GM19035 (cell line): ENCODE data around the gene ABCA1.
"Not testable (repeated sequence)": the region's sequence is repeated elsewhere in the genome, so short reads cannot be mapped to it uniquely, and the experiment has no call there.

Experiments used
- ATAC-seq: cut with Tn5 transposase; IDR thresholded peaks from one replicate; pipeline ENCODE4 v1.9.1; 2021; ENCODE audit not compliant: unreplicated experiment

ABCA1 gene

GRCh38 chr9:104905153-104905901 is 22.6 kb downstream of the ABCA1 start:
- ATAC-seq: no peak

GRCh38 chr9:104903609-104904008 is 24.3 kb downstream of the ABCA1 start:
- no peak for ATAC-seq

DNA sequence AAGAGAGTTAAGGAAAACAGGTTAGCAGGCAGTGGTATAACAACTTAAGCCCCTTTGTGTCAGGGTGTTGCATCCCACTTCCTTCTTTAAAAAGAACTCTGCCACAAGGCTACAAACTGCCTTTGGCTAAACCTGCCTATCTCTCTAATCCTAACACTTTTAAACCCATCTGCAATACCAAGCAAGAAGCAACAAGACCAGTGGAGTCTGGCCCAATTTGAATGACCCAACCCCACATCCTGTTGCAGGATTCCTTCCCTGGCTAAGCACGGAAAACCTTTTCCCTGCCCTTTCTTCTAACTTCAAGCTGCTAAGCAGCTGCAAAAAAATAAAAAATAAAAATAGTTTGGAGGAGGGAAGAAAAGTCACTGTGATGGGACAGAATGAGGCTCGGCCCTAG is 27.1 kb downstream of the ABCA1 start:
- ATAC-seq: no peak

DNA sequence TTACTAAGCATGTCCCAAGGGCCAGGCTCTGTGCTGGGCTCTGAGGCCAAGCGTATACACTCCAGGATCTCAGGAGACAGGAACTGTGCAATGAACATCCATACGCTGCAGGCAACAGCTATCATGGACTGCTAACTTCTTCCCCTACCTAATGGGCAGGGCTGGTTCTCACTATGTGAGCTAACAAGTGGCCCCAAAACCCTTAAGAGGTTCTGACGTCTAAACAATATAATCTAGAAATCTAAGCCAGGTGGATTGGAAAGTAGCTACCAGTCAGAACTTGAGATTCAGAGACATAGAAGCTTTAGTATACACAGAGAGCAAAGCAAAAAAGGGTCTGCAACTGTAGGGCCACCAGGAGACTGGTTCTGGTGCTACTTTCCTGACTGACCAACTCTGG is 27.6 kb downstream of the ABCA1 start:
- no peak for ATAC-seq

DNA sequence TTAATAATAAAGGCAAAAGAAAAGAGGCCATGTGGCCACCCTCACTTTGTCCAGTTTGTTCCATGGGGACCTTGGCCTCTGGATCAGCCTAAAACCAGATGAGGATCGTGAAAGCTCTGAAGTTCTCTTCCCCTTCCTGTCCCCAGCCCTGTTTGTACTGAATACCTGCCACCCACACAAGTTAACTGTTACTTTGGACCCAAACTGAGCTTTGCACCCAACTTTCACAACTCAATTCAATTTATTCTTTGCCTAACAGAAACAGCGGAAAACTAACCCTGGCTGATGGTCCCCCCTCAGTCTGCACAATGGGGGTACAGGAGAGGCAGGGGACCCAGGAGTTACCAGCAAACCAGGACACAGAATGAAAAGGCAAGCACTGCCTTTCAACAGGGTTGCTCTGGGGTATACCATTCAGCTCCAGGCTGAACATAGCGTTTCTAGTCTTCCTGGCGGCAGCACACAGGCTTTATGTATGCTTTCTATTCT is 28.2 kb downstream of the ABCA1 start:
- no peak for ATAC-seq

DNA sequence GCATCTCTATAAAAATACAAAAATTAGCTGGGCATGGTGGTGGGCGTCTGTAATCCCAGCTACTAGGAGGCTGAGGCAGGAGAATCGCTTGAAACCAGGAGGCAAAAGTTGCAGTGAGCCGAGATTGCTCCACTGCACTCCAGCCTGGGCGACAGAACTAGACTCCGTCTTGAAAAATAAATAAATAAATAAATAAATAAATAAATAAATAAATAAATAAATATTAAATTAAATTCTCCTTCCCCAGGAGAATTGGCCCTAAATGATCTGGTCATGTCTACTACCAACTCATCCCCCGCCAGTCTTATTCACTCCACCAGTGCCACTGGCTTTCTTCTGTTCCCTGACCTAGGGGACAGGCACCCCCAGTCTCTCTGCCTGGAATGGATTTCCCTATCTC is 29.6 kb downstream of the ABCA1 start:
- not testable (repeated sequence) for ATAC-seq

- no peak for ATAC-seq
These were observed 31.8 kb downstream of the ABCA1 start for GRCh38 chr9:104896131-104896530.

DNA sequence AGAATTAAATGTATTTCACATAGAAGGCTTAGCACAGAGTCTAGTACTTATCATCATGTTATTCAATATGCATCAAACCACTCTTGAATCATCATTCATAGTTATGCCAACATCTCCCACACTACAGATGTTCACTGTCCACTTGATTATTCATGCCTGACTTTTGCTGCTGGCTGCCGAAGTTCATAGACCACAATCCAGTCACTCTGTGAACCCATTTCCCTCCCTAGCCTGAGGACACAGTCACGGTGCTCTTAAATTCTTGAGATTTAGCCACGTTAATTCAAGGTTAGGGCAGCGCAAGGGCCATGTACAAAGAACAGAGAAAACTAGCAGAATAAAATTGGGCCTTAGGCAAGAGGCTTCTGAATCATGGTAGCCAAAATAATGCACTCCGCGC is 32.4 kb downstream of the ABCA1 start:
- no peak for ATAC-seq

DNA sequence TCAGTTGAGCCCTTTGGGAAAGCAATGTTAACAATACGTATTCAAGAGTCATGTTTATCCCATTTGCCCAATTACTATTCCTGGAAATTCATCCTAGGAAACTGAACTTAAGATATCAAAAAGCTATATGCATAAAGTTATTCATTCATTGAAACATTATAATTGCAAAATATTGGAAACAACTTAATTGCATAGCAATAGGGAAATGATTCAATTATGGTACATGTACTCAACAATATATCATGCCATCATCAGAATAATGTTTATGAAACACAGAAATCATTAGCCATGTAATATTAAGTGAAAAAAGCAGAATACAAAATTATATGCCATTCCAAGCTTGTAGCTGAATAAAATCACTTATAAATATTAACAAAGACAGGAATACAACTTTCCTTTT is 35.3 kb downstream of the ABCA1 start:
- no peak for ATAC-seq

GRCh38 chr9:104890433-104890770 is 37.6 kb downstream of the ABCA1 start:
- no peak for ATAC-seq

- no peak for ATAC-seq
These were observed 41.9 kb downstream of the ABCA1 start for GRCh38 chr9:104885818-104886709.

DNA sequence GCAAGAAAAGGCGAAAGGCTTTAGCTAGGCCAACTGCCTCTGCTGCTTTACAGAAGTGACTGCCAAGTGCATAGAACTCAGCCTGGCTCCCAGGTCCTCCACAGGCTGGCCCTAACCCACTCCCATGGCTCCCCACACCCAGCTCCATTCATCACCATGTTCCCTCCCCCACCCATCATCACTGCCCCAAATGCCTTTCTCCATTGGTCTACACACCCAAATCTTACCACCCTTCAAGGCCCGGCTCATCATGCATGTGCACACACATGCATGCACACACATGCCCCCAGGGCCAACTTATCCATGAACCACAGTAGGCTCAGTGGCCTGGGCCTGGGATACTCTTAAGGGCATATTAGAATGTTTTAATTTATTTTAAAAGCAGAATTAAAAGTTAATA is 44.8 kb downstream of the ABCA1 start:
- no peak for ATAC-seq

GRCh38 chr9:104882566-104882965 is 45.4 kb downstream of the ABCA1 start:
- no peak for ATAC-seq

DNA sequence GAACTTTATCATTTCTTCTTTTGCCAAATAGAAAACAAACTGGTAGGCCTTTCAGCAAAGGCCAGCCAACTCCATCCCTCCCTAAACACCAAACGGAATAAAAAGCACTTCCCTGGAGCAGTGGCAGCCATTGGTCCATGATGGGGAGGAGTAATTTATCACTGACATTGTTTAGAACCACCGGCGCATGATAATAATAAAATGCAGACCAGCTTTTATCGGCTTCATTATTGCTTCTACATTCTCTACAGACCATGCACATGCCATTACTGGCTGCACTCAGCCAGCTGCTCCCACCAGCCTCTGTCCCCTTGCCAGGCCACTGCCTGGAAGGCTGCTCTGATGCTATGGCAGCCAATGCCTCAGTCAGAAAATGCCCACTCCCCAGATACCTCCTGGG is 45.9 kb downstream of the ABCA1 start:
- ATAC-seq: no peak

GRCh38 chr9:104879555-104880309 is 48.2 kb downstream of the ABCA1 start:
- ATAC-seq: no peak

- ATAC-seq: no peak
These were observed 51.4 kb downstream of the ABCA1 start for GRCh38 chr9:104876587-104876986.

DNA sequence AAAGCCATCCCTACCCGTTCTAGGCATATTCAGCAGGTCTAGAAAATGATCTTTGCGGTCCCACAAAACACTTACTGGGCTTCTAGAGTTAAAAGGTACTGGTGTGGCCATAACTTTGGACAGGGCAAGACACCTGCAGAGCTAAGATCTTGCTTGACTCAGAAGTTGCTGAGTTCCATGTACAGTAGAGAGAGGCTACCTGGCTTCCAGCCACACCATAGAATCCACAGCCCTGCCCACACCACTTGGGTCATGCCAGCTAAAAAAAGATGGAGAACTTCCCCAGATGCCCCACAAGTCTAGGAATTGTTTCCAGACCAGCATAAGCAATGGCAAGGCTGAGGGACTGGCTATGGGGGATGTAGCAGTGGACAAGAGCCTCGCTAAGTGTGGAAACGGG is 52.1 kb downstream of the ABCA1 start:
- ATAC-seq: no peak

DNA sequence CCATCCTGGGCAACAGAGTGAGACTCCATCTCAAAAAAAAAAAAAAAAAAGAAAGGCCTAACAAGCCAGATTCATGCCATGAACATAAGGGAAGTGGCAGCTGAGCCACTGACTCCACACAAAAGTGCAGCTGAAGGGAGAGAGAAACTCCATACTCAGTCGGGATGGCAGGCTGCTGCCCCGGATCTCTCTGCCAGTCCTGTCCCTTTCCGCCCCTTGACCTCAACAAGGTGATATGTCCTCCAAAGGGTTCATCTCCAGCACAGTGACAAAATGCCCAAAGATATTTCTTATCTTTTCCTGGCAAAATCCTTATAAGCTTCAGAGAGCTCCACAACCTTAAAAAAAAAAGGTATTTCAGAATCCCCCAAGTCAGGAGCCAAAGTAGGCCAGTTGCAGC is 52.6 kb downstream of the ABCA1 start:
- no peak for ATAC-seq

DNA sequence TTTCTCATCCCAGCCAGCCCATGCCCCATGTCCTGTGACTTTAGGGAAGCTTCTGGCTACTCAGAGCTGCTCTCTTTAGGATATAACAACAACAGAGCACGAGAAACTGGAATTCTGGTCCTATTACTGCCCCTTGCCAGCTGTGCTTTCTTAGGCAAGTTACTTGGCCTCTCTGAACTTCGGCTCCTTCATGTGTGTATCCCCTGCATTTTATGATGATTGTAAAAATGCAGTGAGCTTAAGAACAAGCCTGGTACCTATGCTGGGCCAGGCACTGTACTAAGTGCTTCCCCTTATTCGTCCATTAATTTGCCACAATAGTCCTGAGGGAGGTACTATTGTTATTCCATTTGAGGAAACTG is 54.5 kb downstream of the ABCA1 start:
- no peak for ATAC-seq

- no peak for ATAC-seq
These were observed 55.1 kb downstream of the ABCA1 start for GRCh38 chr9:104872656-104873488.
